Ovary (tissue), 9 donors: Measurements from ENCODE around the gene ENO3. TPM values are rescaled to one million over a fixed set of nuclear protein-coding genes. Genes with fewer than 3 reads are reported as not detected.

Source experiments
- DNase-seq, 5 donors: peaks; one replicate each; pipeline ENCODE4 v3.0.0-alpha.2; 2019 to 2020
- H3K27ac ChIP-seq, 2 donors: fragments of 200-600 bp; one replicate each; pipeline versions ENCODE4 v1.5.1 to v1.8.0; 2019 to 2022
- H3K27me3 ChIP-seq: fragments of 200-600 bp; one replicate; pipeline ENCODE4 v1.8.0; 2022
- H3K36me3 ChIP-seq: fragments of 200-600 bp; sonication (generic); one replicate; pipeline ENCODE4 v1.5.1; 2019
- H3K4me1 ChIP-seq: one replicate; pipeline ENCODE4 v1.8.1; 2013; ENCODE audit warnings: mild to moderate bottlenecking, moderate library complexity; ENCODE audit not compliant: insufficient read depth
- H3K4me3 ChIP-seq: fragments of 200-600 bp; sonication (generic); one replicate; pipeline ENCODE4 v1.5.1; 2017
- H3K9me3 ChIP-seq, 2 donors: fragments of 200-600 bp in 1 of 2; sonication (generic) in 1 of 2; one replicate each; pipeline versions ENCODE4 v1.5.1 to v1.8.1; 2013 to 2019; ENCODE audit warnings: mild to moderate bottlenecking in 1 of 2, moderate library complexity in 1 of 2
- CTCF ChIP-seq, 3 donors: fragments of 450-650 bp in 2 of 3; fragments of 200-600 bp in 1 of 3; IDR thresholded peaks; one replicate each; pipeline versions ENCODE4 v1.5.1 to v1.8.0; 2016 to 2022; ENCODE audit warnings: antibody characterized with exemption in 3 of 3, mild to moderate bottlenecking in 1 of 3
- EP300 ChIP-seq: sonication (generic); formaldehyde crosslinking; IDR thresholded peaks from one replicate; pipeline ENCODE4 v1.6.1; 2017; ENCODE audit warnings: antibody characterized with exemption
- POLR2A ChIP-seq: fragments of 450-650 bp; IDR thresholded peaks from one replicate; pipeline ENCODE4 v1.6.1; 2017; ENCODE audit warnings: antibody characterized with exemption, mild to moderate bottlenecking, moderate library complexity
- whole genome bisulfite sequencing, 3 donors: extraction: QIAGEN DNeasy Blood & Tissue Kit in 1 of 3; methylation state at CpG; one replicate each; pipeline versions ENCODE4 v1.1.5 to v1.1.7; 2013 to 2017; 5-methylcytosine and 5-hydroxymethylcytosine counted together
- intact Hi-C, 4 donors: fragments of 100-400 bp; cut with DNase I; formaldehyde crosslinking; loops; one replicate each; pipeline versions ENCODE4 v1.11.0 to v1.15.1; 2022 to 2023
- microRNA-seq, 3 donors: library from miRNA; unstranded; fragments of <30 nt; microRNA quantifications; one replicate each; pipeline versions ENCODE4 to v1.2.0, GENCODE V29; 2019 to 2020
- polyA plus RNA-seq, 2 donors: library from polyadenylated mRNA; stranded (reverse); fragments of 200-250 nt in 1 of 2; fragments of 350-450 nt in 1 of 2; fragmentation: Illumina TruSeq in 1 of 2; extraction: RNeasy Lipid Tissue Mini Kit (QIAGEN cat#74804) in 1 of 2; gene quantifications; one replicate each; pipeline ENCODE4 v1.2.3, GENCODE V29; 2013 to 2014
- small RNA-seq: library from RNA; depleted of rRNA; stranded (forward); fragments of <200 nt; gene quantifications from one replicate; pipeline ENCODE3, GENCODE V24; 2016
- total RNA-seq, 7 donors: library from RNA; depleted of rRNA in 2 of 7; stranded (reverse); fragments of >200 nt in 2 of 7; fragmentation: NEBNext Ultra II Directional in 3 of 7; extraction: Animal tissue kit (Norgen Biotek cat#: 25700) in 3 of 7; gene quantifications; one replicate each; pipeline versions ENCODE4 v1.1.0 to v1.2.4, GENCODE V29; 2016 to 2023
- donor health status: DM: no; HTN: no; CAD: no; lungs with moderate emphysema.
- donor health status: DM: no; HTN: no; CAD: no.
- donor health status: Bipolar disorder and iron deficiency.
- donor health status: DM: yes; HTN: yes; CAD: no.
- donor health status: DM: no; HTN: no; CAD: no.
- donor health status: DM: yes; HTN: yes; CAD: no.

The ENO3 gene
- total and polyA plus RNA-seq, 9 donors, result 1.8 to 6.1 (median 4.1) TPM

DNA sequence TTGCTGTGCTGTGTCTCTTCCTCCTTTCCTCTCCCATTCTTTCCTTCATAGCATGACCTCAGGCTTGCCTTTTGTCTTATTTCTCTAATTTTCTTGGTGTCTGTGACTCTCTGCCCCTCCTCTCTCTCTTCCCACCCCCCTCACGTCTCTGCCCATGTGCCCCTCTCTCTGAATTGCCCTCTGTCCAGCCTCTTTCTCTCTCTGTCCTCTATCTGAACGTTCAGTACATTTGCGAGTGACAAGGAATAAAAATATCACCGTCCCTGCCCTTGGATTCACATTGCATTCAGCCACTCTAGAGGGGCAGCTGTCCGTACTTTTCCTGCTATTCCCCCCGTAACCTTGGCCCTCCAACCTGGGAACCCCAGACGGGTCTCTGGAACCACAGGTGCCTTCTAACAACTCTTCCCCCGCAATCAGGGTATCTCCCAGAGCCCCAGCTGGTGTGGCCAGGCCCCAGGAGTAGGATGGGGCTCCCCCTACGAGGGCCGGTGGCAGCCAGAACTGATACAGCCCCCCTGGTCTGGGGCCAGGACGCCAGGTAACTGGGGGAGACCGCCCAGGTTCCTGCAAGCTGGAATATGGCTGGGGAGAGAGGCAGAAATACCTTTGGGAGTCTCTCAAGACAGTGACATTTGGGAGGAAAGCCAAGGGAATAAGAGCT is 48.6 kb downstream of the ENO3 start:
- Histone ChIP-seq H3K36me3 (no peaks in the 10 kb centered on the region), H3K27ac (peak overlapping the region; percentile 16)
- TF ChIP-seq CTCF (IDR thresholded peaks at IDR 0.05), result no peak
- TF ChIP-seq EP300, result no peak
- TF ChIP-seq POLR2A, result no peak

DNA sequence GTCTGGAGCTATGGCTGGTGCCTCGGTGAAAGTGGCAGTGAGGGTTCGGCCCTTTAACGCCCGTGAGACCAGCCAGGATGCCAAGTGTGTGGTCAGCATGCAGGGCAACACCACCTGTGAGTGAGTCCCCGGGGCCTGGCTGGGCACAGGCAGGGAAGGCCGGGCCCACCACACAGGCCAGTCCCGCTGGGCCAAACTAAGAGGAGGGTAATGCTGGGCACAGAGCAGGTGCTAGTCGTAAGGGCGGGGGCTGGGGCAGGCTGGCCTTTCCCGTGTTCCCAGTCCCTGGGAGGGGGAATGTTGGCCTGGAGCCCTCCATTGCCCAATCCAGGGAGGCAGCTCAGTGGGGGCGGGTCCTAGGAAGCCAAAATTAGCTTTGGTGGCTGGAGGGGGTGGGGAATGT is 49.3 kb downstream of the ENO3 start:
- DNase-seq, result peak; percentile 73 to 86 (median 78)
- Histone ChIP-seq H3K36me3 (no peaks in the 10 kb centered on the region), H3K27ac (peak overlapping the region; percentile 16), H3K27me3 (no peaks in the 10 kb centered on the region), H3K9me3 (no peaks in the 10 kb centered on the region), H3K4me1 (peaks cover 11% of the 10 kb centered on the region), H3K4me3 (no peak overlapping the region)
- WGBS, 3 donors, result 51 to 61% (median 56%) methylated on average over 11 of the region's 11 CpGs
- intact Hi-C loops, result no loop called here
- TF ChIP-seq POLR2A, result no peak
- TF ChIP-seq EP300, result no peak
- TF ChIP-seq CTCF (IDR thresholded peaks at IDR 0.05), result no peak

More for the DNA sequence above, 48.6 kb downstream of the ENO3 start:
- peak overlapping the region; percentile 3 for H3K4me3 ChIP-seq
- no peaks in the 10 kb centered on the region for H3K27me3 ChIP-seq
- 53 to 58% (median 57%) methylated on average over 12 of the region's 12 CpGs for WGBS, 3 donors
- DNase-seq, result no peak
- intact Hi-C loops, result no loop called here
- no peaks in the 10 kb centered on the region for H3K9me3 ChIP-seq
- peaks cover 11% of the 10 kb centered on the region for H3K4me1 ChIP-seq

GRCh38 chr17:5002121-5002788 is 51.3 kb downstream of the ENO3 start:
- no peaks in the 10 kb centered on the region for H3K36me3 ChIP-seq
- no peak for TF ChIP-seq POLR2A
- TF ChIP-seq EP300, result no peak
- TF ChIP-seq CTCF (IDR thresholded peaks at IDR 0.05), result no peak

DNA sequence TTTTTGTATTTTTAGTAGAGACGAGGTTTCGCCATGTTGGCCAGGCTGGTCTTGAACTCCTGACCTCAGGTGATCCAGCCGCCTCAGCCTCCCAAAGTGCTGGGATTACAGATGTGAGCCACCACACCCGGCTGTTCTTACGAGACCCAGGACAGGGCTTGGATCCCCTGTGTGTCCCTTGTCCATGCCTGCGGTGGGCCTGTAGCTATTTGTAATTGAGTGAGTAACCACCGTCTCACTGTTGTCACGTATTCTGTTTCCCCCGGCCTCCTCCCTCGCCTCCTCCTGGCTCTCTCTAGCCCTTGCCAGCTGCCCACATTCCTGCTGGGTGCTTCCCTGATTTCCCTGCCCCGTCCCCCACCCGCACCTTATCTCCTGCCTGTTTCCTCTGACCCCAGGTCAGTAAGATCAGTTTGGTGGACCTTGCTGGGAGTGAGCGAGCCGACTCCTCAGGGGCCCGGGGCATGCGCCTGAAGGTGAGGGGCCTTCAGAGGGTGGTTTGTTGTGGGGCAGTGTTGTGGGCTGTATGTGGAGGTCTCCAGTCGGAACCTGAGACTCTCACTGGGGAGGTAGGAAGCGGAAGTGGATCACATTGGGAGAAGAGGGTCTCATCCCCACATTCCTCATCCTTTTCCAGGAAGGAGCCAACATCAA is 52.4 kb downstream of the ENO3 start:
- Histone ChIP-seq H3K4me1 (peaks cover 6% of the 10 kb centered on the region), H3K27me3 (no peaks in the 10 kb centered on the region), H3K4me3 (no peak overlapping the region), H3K27ac (no peak overlapping the region), H3K36me3 (no peaks in the 10 kb centered on the region), H3K9me3 (no peaks in the 10 kb centered on the region)
- TF ChIP-seq CTCF (IDR thresholded peaks at IDR 0.05) (no peak), POLR2A (no peak), EP300 (no peak)
- 90 to 94% (median 94%) methylated on average over 18 of the region's 18 CpGs for WGBS, 3 donors
- no peak for DNase-seq
- intact Hi-C loops, result no loop called here

More at GRCh38 chr17:5002121-5002788, 51.3 kb downstream of the ENO3 start:
- intact Hi-C loops, result no loop called here
- DNase-seq, result no peak
- WGBS, 3 donors, result 87 to 91% (median 87%) methylated on average over 20 of the region's 20 CpGs
- Histone ChIP-seq H3K27me3 (no peaks in the 10 kb centered on the region), H3K4me3 (no peak overlapping the region), H3K4me1 (peaks cover 6% of the 10 kb centered on the region), H3K9me3 (no peaks in the 10 kb centered on the region), H3K27ac (no peak overlapping the region)

Small RNA genes within 50 kb of the gene (microRNA-seq; reads per million reads assigned to microRNA genes)
- gene MIR6864, result 0 reads per million in 3 donors
- gene MIR6865, result 0 reads per million in 3 donors

Small RNA genes within 50 kb of the gene (small RNA-seq; reads per million reads assigned to genes)
- gene MIR6864, result not detected
- not detected for gene MIR6865

Other genes starting within 250 kb of the ENO3 start
- gene PELP1, start 247.0 kb upstream of the ENO3 start, total RNA-seq, result 10 to 100 TPM; 19.2 to 75.0 (median 63.1) TPM
- gene PELP1, start 247.0 kb upstream of the ENO3 start, polyA plus RNA-seq, result 10 to 100 TPM; 13.5 to 25.6 TPM
- gene ARRB2, start 240.5 kb upstream of the ENO3 start, total RNA-seq, result 10 to 100 TPM; 13.4 to 38.2 (median 30.6) TPM
- gene ARRB2, start 240.5 kb upstream of the ENO3 start, polyA plus RNA-seq, result 10 to 100 TPM; 16.4 to 40.6 TPM
- gene MED11, start 219.7 kb upstream of the ENO3 start, total RNA-seq, result 10 to 100 TPM; 10.7 to 21.8 (median 15.4) TPM
- gene MED11, start 219.7 kb upstream of the ENO3 start, polyA plus RNA-seq, result 10 to 100 TPM; 18.0 TPM
- gene ZMYND15, start 211.3 kb upstream of the ENO3 start, total RNA-seq, result 1 to 10 TPM in 3 of 7 donors, under 1 TPM in 4; 0.36 to 1.4 (median 0.99) TPM
- gene ZMYND15, start 211.3 kb upstream of the ENO3 start, polyA plus RNA-seq, result under 1 TPM; 0.33 to 0.57 TPM
- gene CXCL16, start 211.2 kb upstream of the ENO3 start, total RNA-seq, result 10 to 100 TPM in 6 of 7 donors, 1 to 10 TPM in 1; 5.8 to 30.7 (median 16.8) TPM
- gene CXCL16, start 211.2 kb upstream of the ENO3 start, polyA plus RNA-seq, result 10 to 100 TPM in 1 of 2 donors, 1 to 10 TPM in 1; 7.6 to 41.6 TPM
- under 1 TPM in 2 of 7 donors, not detected in 5; 0.31 to 0.83 TPM for gene TM4SF5, start 179.2 kb upstream of the ENO3 start, total RNA-seq
- gene TM4SF5, start 179.2 kb upstream of the ENO3 start, polyA plus RNA-seq, result not detected
- 1 to 10 TPM in 5 of 7 donors, under 1 TPM in 2; 0.69 to 3.5 (median 1.3) TPM for gene VMO1, start 164.8 kb upstream of the ENO3 start, total RNA-seq
- 1 to 10 TPM in 1 of 2 donors, not detected in 1; 1.1 TPM for gene VMO1, start 164.8 kb upstream of the ENO3 start, polyA plus RNA-seq
- gene GLTPD2, start 162.2 kb upstream of the ENO3 start, total RNA-seq, result not detected
- gene GLTPD2, start 162.2 kb upstream of the ENO3 start, polyA plus RNA-seq, result not detected
- gene PSMB6, start 155.0 kb upstream of the ENO3 start, total RNA-seq, result 100 to 1,000 TPM in 1 of 7 donors, 10 to 100 TPM in 6; 74.6 to 123 (median 87.9) TPM
- gene PSMB6, start 155.0 kb upstream of the ENO3 start, polyA plus RNA-seq, result 100 to 1,000 TPM in 1 of 2 donors, 10 to 100 TPM in 1; 87.8 to 111 TPM
- 10 to 100 TPM; 16.2 to 53.3 (median 42.7) TPM for gene PLD2, start 144.0 kb upstream of the ENO3 start, total RNA-seq
- gene PLD2, start 144.0 kb upstream of the ENO3 start, polyA plus RNA-seq, result 10 to 100 TPM; 20.3 to 31.4 TPM
- gene MINK1, start 117.8 kb upstream of the ENO3 start, total RNA-seq, result 100 to 1,000 TPM in 4 of 7 donors, 10 to 100 TPM in 3; 37.6 to 177 (median 108) TPM
- 10 to 100 TPM; 66.4 to 71.9 TPM for gene MINK1, start 117.8 kb upstream of the ENO3 start, polyA plus RNA-seq
- gene C17orf107, start 51.6 kb upstream of the ENO3 start, total RNA-seq, result 10 to 100 TPM in 2 of 7 donors, 1 to 10 TPM in 5; 6.0 to 11.8 (median 8.6) TPM
- 1 to 10 TPM; 1.1 to 4.4 TPM for gene C17orf107, start 51.6 kb upstream of the ENO3 start, polyA plus RNA-seq
- 1 to 10 TPM in 4 of 7 donors, under 1 TPM in 3; 0.34 to 1.4 (median 1.0) TPM for gene CHRNE, start 48.0 kb upstream of the ENO3 start, total RNA-seq
- 1 to 10 TPM in 1 of 2 donors, under 1 TPM in 1; 0.53 to 1.1 TPM for gene CHRNE, start 48.0 kb upstream of the ENO3 start, polyA plus RNA-seq
- gene GP1BA, start 18.8 kb upstream of the ENO3 start, total RNA-seq, result under 1 TPM in 1 of 7 donors, not detected in 6; 0.10 TPM
- gene GP1BA, start 18.8 kb upstream of the ENO3 start, polyA plus RNA-seq, result under 1 TPM in 1 of 2 donors, not detected in 1; 0.04 TPM
- gene SLC25A11, start 11.1 kb upstream of the ENO3 start, total RNA-seq, result 10 to 100 TPM; 18.7 to 55.4 (median 42.3) TPM
- 10 to 100 TPM; 12.7 to 44.1 TPM for gene SLC25A11, start 11.1 kb upstream of the ENO3 start, polyA plus RNA-seq
- 10 to 100 TPM; 22.7 to 89.6 (median 78.1) TPM for gene RNF167, start 10.9 kb upstream of the ENO3 start, total RNA-seq
- 100 to 1,000 TPM in 1 of 2 donors, 10 to 100 TPM in 1; 91.8 to 221 TPM for gene RNF167, start 10.9 kb upstream of the ENO3 start, polyA plus RNA-seq
- gene PFN1, start 2.6 kb upstream of the ENO3 start, total RNA-seq, result 100 to 1,000 TPM; 201 to 415 (median 323) TPM
- gene PFN1, start 2.6 kb upstream of the ENO3 start, polyA plus RNA-seq, result 100 to 1,000 TPM; 254 to 542 TPM
- gene SPAG7, start 16.7 kb downstream of the ENO3 start, total RNA-seq, result 10 to 100 TPM; 30.4 to 55.2 (median 38.6) TPM
- gene SPAG7, start 16.7 kb downstream of the ENO3 start, polyA plus RNA-seq, result 10 to 100 TPM; 31.7 to 60.6 TPM
- 10 to 100 TPM; 10.2 to 71.2 (median 35.7) TPM for gene CAMTA2, start 36.6 kb downstream of the ENO3 start, total RNA-seq
- gene CAMTA2, start 36.6 kb downstream of the ENO3 start, polyA plus RNA-seq, result 10 to 100 TPM; 21.6 to 33.0 TPM
- 1 to 10 TPM in 6 of 7 donors, under 1 TPM in 1; 0.95 to 5.0 (median 1.9) TPM for gene INCA1, start 46.4 kb downstream of the ENO3 start, total RNA-seq
- gene INCA1, start 46.4 kb downstream of the ENO3 start, polyA plus RNA-seq, result 1 to 10 TPM; 1.5 to 2.8 TPM
- 100 to 1,000 TPM in 4 of 7 donors, 10 to 100 TPM in 3; 17.5 to 129 (median 105) TPM for gene KIF1C, start 46.8 kb downstream of the ENO3 start, total RNA-seq
- gene KIF1C, start 46.8 kb downstream of the ENO3 start, polyA plus RNA-seq, result 10 to 100 TPM; 31.5 to 60.1 TPM
- gene SLC52A1, start 84.3 kb downstream of the ENO3 start, total RNA-seq, result 1 to 10 TPM in 1 of 7 donors, under 1 TPM in 3, not detected in 3; 0.08 to 1.0 (median 0.19) TPM
- not detected for gene SLC52A1, start 84.3 kb downstream of the ENO3 start, polyA plus RNA-seq
- 1 to 10 TPM; 3.6 to 8.4 (median 7.6) TPM for gene ZFP3, start 127.3 kb downstream of the ENO3 start, total RNA-seq
- gene ZFP3, start 127.3 kb downstream of the ENO3 start, polyA plus RNA-seq, result 1 to 10 TPM; 3.3 to 6.5 TPM
- gene ZNF232, start 160.8 kb downstream of the ENO3 start, total RNA-seq, result 10 to 100 TPM in 4 of 7 donors, 1 to 10 TPM in 3; 7.8 to 15.3 (median 11.1) TPM
- 10 to 100 TPM in 1 of 2 donors, 1 to 10 TPM in 1; 9.1 to 11.8 TPM for gene ZNF232, start 160.8 kb downstream of the ENO3 start, polyA plus RNA-seq
- 1 to 10 TPM in 3 of 7 donors, under 1 TPM in 4; under 0.01 to 2.0 (median 0.86) TPM for gene USP6, start 164.9 kb downstream of the ENO3 start, total RNA-seq
- gene USP6, start 164.9 kb downstream of the ENO3 start, polyA plus RNA-seq, result under 1 TPM; 0.20 to 0.68 TPM
- 10 to 100 TPM; 16.9 to 35.6 (median 21.9) TPM for gene ZNF594, start 240.7 kb downstream of the ENO3 start, total RNA-seq
- gene ZNF594, start 240.7 kb downstream of the ENO3 start, polyA plus RNA-seq, result 1 to 10 TPM; 6.4 to 7.4 TPM